Upper lobe of right lung (tissue), 1 donor: ENCODE measurements around the gene AMACR. TPM values are rescaled to one million over a fixed set of nuclear protein-coding genes. Genes with fewer than 3 reads are reported as not detected.

ENCODE experiments used
- ATAC-seq: fragments of 200-7000 bp; cut with Tn5 transposase; one replicate; pipeline ENCODE4 v1.9.1; 2020; ENCODE audit warnings: mild to moderate bottlenecking, moderate library complexity
- DNase-seq: peaks from one replicate; pipeline ENCODE4 v3.0.0-alpha.2; 2020
- H3K27ac ChIP-seq: fragments of 200-600 bp; one replicate; pipeline ENCODE4 v1.8.0; 2022
- H3K27me3 ChIP-seq: fragments of 200-600 bp; one replicate; pipeline ENCODE4 v1.8.0; 2022; ENCODE audit warnings: mild to moderate bottlenecking
- H3K36me3 ChIP-seq: fragments of 200-600 bp; one replicate; pipeline ENCODE4 v1.8.0; 2022
- H3K4me1 ChIP-seq: fragments of 200-600 bp; one replicate; pipeline ENCODE4 v1.8.0; 2022
- H3K4me3 ChIP-seq: fragments of 200-600 bp; one replicate; pipeline ENCODE4 v1.8.0; 2022; ENCODE audit warnings: mild to moderate bottlenecking
- H3K9me3 ChIP-seq: fragments of 200-600 bp; one replicate; pipeline ENCODE4 v1.8.0; 2022
- intact Hi-C: fragments of 100-400 bp; cut with DNase I; formaldehyde crosslinking; loops from one replicate; pipeline ENCODE4 v1.11.0; 2022
- total RNA-seq: library from RNA; stranded (reverse); fragmentation: NEBNext Ultra II Directional; extraction: Animal tissue kit (Norgen Biotek cat#: 25700); gene quantifications from one replicate; pipeline ENCODE4 v1.2.1, GENCODE V29; 2021
- TF ChIP-seq, protein P1 (sequence below): fragments of 200-600 bp; IDR thresholded peaks from one replicate; pipeline ENCODE4 v1.8.0; 2022; ENCODE audit warnings: antibody characterized with exemption
- donor health status: DM: no; HTN: yes; CAD: no; lungs with severe emphysema.

The AMACR gene
- total RNA-seq, 1 donor from 2014 or later: 9.1 TPM

DNA sequence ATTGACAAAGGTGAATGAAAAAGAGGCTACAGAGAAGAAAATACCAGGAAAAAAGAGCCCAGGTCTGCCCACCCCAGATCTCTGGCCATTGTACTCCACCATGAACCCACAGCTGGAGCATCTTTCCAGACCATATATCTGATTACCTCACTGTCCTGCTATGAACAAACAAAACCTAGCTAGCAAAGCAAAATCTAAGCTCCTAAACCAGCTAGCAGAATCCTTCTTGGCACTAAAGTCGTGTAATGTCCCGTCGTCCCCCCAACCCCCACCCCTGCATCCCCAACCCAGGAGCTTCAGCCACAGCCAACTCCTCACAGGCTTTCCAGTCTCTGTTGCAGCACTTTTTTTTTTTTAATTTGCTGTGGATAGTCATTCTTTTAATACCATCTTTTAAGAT lies 32.6 kb upstream of the AMACR start:
- no peak for DNase-seq
- TF ChIP-seq, protein P1, sequence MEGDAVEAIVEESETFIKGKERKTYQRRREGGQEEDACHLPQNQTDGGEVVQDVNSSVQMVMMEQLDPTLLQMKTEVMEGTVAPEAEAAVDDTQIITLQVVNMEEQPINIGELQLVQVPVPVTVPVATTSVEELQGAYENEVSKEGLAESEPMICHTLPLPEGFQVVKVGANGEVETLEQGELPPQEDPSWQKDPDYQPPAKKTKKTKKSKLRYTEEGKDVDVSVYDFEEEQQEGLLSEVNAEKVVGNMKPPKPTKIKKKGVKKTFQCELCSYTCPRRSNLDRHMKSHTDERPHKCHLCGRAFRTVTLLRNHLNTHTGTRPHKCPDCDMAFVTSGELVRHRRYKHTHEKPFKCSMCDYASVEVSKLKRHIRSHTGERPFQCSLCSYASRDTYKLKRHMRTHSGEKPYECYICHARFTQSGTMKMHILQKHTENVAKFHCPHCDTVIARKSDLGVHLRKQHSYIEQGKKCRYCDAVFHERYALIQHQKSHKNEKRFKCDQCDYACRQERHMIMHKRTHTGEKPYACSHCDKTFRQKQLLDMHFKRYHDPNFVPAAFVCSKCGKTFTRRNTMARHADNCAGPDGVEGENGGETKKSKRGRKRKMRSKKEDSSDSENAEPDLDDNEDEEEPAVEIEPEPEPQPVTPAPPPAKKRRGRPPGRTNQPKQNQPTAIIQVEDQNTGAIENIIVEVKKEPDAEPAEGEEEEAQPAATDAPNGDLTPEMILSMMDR: no peak
- intact Hi-C loops: no loop called here
- no peak for ATAC-seq
- Histone ChIP-seq H3K27ac (no peak overlapping the region), H3K4me1 (peaks cover 15% of the 10 kb centered on the region), H3K4me3 (no peak overlapping the region), H3K36me3 (no peaks in the 10 kb centered on the region), H3K9me3 (no peaks in the 10 kb centered on the region), H3K27me3 (no peaks in the 10 kb centered on the region)

DNA sequence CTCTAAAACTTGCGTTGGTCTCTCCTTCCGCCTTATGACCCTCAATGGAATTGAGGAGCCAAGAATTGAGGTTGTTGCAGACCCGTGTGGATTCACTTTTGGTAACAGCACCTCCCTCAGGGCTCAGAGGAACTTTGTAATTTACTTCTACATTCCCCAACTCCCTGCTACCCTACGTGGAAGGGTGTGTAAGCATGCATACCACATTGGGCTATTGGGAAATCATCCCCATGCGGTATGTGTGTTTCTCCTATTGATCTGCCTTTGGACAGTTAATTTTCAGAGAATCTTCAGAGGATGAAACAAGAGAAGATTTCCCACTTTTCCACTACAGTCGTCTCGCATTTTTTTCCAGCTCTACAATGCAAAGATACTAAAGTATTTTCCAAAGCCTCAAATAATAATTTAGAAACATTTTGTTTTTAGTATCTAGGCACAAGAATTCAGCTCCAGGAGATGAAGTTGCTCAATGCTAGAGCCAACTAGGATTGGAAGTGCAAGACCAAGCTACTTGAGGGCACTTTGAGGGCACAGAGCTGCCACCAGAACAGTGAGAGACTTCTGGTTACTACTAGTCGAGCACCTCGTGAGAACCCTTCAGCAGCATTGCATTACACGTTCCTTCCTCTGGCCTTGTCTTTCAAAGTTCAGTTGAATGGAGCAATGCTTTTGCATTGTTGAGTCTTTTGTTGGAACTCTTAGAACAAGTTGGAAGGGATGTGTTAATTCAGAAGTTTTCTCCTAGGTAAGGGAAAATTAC lies 31.7 kb upstream of the AMACR start:
- ATAC-seq: peak; percentile 80

DNA sequence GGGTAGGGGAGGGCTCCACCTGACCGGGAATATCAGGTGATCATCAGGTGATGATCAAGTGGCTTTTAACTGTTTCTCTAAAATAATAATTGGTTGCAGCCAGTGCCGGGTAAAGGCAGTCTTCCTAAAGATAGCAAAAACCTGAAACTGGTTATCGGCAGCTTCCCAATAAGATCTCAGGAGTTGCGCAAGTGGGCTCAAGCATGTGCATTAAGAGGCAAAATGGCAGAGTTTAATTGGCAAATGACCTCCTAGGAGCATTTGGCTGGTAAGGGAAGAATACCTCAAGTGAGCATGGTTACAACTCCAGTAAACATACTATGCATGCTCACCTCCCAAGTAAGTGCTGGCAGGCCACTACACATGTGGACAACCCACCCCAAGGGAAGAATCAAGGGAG lies 31.0 kb upstream of the AMACR start:
- TF ChIP-seq, protein P1: no peak
- H3K9me3 ChIP-seq: no peaks in the 10 kb centered on the region

More for the DNA sequence above, 31.7 kb upstream of the AMACR start:
- H3K4me1 ChIP-seq: peaks cover 15% of the 10 kb centered on the region
- no peaks in the 10 kb centered on the region for H3K9me3 ChIP-seq
- TF ChIP-seq, protein P1: no peak
- no peak overlapping the region for H3K27ac ChIP-seq
- no peaks in the 10 kb centered on the region for H3K27me3 ChIP-seq
- peaks cover 6% of the 10 kb centered on the region for H3K36me3 ChIP-seq
- DNase-seq: no peak
- no peak overlapping the region for H3K4me3 ChIP-seq
- intact Hi-C loops: no loop called here

DNA sequence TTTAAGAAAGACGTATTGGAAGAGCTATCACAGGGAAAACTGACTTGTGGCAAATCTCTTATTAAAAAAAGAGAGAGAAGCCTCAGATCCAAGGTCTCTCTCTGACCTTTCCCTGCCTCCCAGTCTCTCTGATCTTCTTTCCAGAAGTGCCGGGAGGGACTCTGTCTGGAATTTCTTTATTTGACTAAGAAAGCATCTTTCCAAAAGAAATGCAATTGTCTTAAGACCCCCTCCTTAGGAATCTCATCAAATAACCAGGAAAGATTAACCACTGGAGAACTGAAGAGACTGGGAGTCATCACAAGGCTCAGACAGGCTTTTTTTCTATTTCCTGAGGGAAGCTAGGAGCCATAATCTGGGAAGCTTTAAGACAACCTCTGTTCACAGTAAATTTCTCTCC lies 30.5 kb upstream of the AMACR start:
- Histone ChIP-seq H3K27me3 (no peaks in the 10 kb centered on the region), H3K4me1 (peaks cover 14% of the 10 kb centered on the region), H3K9me3 (no peaks in the 10 kb centered on the region), H3K4me3 (no peak overlapping the region), H3K36me3 (peaks cover 6% of the 10 kb centered on the region), H3K27ac (no peak overlapping the region)
- TF ChIP-seq, protein P1: no peak
- DNase-seq (no peak), ATAC-seq (no peak)
- intact Hi-C loops: no loop called here

More for the DNA sequence above, 31.0 kb upstream of the AMACR start:
- Histone ChIP-seq H3K27ac (no peak overlapping the region), H3K36me3 (peaks cover 6% of the 10 kb centered on the region), H3K27me3 (no peaks in the 10 kb centered on the region), H3K4me3 (no peak overlapping the region), H3K4me1 (peaks cover 15% of the 10 kb centered on the region)
- ATAC-seq (no peak), DNase-seq (no peak)
- intact Hi-C loops: no loop called here

DNA sequence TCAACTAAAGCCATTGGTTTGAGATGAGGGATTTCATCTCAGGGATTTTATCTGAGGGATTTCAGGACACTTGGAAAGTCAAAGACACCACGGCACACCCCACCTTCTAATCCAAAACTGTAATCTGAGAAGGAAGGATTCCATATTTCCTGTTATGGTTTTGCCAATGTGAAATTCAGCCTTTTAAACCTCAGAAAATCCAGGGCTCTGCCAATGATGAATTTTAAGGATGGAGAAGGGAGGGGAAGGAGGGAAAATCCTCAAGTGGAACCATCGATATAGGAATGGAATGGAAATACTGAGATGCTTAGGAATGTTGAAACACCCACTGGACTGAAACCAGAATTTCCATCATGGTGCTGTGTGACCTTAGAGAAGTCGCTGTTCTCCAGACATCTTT lies 29.9 kb upstream of the AMACR start:
- no peaks in the 10 kb centered on the region for H3K27me3 ChIP-seq
- intact Hi-C loops: no loop called here
- H3K27ac ChIP-seq: no peak overlapping the region
- peaks cover 7% of the 10 kb centered on the region for H3K4me1 ChIP-seq
- H3K4me3 ChIP-seq: no peak overlapping the region
- no peaks in the 10 kb centered on the region for H3K9me3 ChIP-seq
- DNase-seq (no peak), ATAC-seq (no peak)
- TF ChIP-seq, protein P1: no peak
- peaks cover 6% of the 10 kb centered on the region for H3K36me3 ChIP-seq
